GM04503 (cell line): ENCODE results near the gene AUTS2.
"Not testable (repeated sequence)": the region's sequence is repeated elsewhere in the genome, so short reads cannot be mapped to it uniquely, and the experiment has no call there.

Experiments used
- DNase-seq: peaks from one replicate; pipeline ENCODE4 v3.0.0-alpha.2; 2012; ENCODE audit warnings: low read depth

Gene AUTS2

DNA sequence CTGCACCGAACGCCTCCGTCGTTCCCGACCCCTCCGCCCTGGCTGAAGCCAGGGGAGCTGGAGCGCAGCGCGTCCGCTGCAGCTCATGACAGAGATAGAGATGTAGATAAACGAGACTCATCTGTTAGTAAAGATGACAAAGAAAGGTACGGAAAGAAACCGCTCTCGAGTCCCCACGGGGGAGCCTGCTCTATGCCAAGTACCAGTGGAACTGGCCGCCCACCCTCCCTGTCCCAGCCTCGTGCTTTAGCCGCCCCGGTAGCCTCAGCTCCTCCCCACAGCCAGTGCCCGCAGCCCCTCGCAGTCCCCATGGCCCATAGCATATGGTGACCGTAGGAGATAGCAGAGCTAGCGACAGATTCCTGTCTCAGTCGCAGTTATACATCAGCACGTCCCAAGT, 1189.0 kb downstream of the AUTS2 start:
- no peak for DNase-seq

DNA sequence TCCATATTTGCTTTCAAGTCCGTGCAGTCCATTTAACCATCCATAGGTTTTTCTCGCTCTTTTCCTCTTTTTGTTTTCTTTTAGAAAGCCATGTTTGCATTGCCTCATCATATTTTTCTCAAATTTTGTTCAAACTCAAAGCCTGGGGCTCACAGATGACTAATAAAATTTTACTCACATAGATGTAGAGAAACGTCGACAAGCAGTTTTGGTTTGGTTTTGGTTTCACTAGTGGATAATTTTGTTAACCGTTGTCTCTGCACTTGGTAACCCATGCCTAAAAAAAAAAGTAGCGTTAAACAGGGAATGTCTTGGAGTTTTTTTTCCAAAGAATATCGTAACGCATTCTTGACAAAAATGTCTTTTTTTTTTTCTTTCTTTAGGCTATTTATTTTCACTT, 1189.5 kb downstream of the AUTS2 start:
- no peak for DNase-seq

DNA sequence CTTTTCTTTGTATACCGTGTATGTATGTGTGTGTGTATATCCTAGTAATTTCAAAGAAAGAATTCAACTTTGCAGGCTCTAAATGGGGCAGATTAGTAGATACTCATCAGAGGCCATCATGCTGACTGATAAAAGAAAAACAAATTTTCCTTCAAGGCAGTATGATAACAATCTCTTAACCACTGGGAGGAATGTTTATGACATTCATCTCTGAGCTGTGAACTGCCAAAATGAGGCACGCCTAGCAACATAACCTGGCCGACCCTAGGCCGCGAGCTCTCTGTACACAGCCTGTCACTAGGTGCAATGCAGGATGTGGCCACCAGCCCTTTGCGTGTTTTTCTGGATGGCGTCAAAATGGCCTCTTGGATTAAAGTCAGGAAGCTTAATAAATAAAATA, 1190.0 kb downstream of the AUTS2 start:
- no peak for DNase-seq

DNA sequence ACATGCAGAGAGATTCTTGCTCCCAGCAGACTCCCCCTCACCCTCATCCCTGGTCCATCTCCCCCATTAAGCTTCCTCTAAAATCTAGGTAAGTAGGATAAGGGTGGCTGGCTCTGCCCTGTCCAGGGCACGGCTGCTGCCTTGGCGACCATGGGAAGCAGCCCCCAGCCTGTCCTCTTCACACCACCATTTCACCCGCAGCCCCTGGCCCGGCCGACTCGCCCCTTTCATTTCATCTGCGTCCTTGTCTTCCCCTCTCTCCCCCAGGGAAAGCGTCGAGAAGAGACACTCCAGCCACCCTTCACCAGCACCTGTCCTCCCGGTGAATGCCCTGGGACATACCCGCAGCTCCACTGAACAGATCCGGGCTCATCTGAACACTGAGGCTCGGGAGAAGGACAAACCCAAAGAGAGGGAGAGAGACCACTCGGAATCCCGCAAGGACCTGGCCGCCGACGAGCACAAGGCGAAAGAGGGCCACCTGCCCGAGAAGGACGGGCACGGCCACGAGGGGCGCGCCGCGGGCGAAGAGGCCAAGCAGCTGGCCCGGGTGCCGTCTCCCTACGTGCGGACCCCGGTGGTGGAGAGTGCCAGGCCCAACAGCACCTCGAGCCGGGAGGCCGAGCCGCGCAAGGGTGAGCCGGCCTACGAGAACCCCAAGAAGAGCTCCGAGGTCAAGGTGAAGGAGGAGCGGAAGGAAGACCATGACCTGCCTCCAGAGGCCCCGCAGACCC, 1191.4 kb downstream of the AUTS2 start:
- no peak for DNase-seq

DNA sequence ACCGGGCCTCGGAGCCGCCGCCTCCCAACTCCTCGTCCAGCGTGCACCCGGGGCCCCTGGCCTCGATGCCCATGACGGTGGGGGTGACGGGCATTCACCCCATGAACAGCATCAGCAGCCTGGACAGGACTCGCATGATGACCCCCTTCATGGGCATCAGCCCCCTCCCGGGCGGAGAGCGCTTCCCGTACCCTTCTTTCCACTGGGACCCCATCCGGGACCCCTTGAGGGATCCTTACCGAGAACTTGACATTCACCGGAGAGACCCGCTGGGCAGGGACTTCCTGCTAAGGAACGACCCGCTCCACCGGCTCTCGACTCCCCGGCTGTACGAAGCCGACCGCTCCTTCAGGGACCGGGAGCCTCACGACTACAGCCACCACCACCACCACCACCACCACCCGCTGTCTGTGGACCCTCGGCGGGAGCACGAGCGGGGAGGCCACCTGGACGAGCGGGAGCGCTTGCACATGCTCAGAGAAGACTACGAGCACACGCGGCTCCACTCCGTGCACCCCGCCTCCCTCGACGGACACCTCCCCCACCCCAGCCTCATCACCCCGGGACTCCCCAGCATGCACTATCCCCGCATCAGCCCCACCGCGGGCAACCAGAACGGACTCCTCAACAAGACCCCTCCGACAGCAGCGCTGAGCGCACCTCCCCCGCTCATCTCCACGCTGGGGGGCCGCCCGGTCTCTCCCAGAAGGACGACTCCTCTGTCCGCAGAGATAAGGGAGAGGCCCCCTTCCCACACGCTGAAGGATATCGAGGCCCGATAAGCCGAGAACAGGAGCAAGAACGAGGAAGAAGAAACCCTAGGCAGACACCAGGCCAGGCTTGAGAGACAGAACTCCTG, 1192.2 kb downstream of the AUTS2 start:
- DNase-seq = no peak

DNA sequence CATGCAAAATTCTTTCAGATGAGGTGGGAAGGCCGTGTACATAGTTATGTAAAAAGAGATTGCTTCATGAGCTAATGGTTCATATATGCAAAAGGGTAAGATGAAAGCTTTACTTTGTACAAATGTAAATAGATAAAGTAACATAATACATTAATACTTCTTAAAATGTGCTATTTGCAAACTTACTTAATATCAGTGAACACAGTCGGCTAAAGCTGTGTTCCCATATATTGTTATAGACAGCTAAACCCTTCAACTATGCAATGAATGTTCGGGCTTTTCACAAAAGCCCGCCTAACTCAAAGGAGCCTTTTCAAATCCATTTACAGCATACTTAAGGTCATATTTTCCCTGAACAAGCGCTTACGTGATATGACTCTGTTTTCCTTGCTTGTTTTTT, 1193.1 kb downstream of the AUTS2 start:
- no peak for DNase-seq

DNA sequence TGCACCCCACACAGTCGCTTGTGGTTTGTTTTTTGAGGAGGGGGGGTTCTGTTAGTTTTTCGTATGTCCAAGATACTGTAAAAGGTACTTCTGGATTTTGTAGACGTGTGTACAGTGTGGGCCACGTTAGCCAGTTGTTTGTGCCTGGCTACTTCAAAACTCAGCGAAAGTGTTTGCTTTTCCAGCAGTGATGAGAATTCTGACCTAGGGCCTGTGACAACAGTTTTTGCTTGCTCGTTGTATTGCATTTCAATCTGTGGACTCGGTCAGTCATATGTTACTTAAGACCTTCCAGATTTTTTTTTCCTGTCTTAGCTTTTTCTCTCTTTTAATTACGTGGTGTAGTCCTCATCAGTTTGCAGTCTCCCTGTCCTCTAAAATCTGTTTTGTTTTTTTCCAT, 1194.8 kb downstream of the AUTS2 start:
- no peak for DNase-seq

DNA sequence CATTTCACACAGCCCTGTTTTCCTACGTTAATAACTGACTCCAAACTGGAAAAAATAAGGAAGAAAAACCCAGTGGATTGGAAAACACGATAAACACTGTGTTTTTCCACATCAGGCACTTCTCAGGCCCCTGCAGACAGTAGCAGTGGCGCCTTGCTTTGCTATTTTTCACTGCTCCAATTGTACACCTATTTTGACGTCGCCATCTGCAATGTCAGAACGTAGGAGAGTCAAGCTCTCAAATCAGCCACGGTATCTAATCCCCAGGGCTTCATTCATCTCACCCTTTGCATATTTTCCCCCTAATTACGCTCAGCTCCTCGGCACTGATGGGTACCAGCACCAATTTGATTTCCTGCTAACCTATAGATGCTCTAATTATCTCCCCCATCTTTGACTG, 1195.5 kb downstream of the AUTS2 start:
- no peak for DNase-seq

DNA sequence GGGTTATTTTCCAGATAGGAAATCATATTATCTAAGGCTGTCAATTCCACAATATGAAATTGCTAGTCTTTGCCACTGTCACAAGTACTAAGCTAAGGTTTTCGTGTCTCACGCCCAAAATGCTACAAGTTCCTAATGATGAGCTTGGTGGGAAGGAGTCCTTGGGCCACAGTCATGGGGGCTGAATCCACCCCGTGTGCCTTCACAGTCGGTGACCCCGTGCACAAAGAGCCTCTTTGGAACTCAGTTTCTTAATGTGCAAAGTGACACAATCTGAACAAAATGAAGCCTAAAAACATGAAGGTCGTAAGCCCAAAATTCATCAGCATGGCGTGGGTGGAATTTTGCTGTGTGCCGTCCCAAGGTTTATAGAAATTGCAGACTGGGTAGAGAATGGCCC, 1196.7 kb downstream of the AUTS2 start:
- DNase-seq = no peak

DNA sequence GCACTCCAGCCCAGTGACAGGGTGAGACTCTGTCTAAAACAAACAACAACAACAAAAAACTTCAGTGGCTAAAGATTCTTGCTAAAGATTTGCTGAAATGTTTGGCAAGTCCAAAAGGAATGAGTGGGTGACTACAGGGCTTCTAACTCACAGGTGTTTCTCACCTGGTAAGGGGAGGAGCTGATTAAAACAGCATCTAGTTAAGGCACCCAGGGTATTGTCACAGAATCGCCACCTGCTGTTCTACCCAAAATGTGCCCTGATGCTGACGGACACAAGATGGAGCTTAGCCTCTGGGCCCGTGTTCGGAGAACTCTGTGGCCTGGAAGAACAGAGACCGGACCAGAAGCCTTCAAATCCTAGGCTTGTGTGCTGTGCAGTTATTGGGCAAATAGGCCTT, 1197.7 kb downstream of the AUTS2 start:
- DNase-seq = no peak

DNA sequence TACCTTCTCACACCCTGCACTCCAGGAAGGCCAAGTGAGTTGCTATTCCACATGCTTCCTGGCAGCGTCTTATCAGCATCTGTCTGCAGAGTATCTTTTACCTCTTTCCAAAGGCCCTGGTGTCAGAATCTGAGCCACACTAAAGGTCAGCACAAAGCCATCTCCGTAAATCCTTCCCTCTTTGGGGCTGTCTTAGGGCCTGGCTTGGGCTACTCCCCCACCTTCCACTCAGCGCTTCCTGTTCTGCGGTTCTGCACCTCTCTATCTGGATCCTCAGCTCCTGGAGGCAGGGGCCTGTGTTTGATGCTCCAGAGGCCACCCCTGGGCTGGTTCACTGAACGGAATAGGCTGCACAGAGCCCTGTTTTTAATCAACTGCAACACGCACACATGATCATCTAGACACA, 1198.8 kb downstream of the AUTS2 start:
- DNase-seq = no peak

DNA sequence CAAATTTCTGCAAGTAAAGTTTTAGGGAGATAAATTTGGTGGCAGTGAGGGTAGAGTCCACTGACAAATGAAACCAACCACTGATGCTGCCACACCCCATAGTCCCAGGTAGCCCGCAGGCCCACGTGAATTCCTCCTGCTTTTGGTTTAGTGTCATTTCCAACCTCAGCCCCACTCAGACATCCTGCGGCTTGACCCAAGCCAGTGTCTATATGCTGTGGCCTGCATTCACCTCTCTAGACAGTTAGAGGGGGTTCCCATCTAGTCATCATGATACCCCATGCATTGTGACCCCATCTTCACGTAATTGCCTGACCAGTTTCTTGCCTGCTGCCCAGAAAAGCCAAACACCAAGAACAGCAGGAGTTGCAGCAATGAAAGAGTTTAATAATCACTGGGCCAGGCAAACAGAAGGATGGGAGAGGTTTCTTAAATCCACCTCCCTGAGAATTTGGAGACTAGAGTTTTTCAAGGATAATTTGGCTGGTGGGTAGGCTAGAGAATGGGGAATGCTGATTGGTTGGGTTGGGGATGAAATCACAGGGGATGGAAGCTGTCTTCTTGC, 1201.6 kb downstream of the AUTS2 start:
- no peak for DNase-seq

DNA sequence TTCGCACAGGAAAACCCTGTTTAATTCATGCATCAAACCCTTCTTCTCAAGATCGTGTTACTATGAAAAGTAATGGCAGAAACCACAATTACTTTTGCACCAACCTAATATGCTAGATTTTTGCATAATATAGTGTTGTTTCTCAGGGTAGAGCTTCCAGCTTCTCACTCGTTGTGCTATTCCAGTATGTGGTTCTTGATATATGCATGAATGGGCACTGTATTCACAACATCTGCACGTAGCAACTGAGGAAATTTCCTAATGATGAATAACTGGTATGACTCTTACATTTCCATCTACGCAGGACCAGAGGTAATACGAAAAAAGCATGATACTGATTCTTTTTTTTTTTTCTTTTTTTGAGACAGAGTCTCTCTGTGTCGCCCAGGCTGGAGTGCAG, 1207.1 kb downstream of the AUTS2 start:
- DNase-seq = no peak

DNA sequence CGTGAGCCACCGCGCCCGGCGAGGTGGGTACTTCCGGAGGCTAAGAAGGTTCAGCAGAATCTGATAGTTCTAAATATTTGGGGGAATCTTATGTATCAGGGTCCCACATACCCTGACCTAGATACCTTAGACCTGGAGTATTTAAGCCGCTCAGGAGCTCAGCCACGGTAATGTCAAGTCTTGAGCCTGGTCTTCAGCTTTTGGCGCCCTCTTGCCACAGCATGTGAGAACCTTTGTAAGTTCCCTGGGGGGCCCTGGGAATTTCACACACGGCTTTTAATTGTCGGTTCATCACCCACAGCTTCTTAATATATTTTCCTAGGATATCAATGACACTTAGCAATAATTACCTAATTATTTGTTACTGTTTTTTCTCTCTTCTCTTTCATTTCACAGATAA, 1209.4 kb downstream of the AUTS2 start:
- no peak for DNase-seq

DNA sequence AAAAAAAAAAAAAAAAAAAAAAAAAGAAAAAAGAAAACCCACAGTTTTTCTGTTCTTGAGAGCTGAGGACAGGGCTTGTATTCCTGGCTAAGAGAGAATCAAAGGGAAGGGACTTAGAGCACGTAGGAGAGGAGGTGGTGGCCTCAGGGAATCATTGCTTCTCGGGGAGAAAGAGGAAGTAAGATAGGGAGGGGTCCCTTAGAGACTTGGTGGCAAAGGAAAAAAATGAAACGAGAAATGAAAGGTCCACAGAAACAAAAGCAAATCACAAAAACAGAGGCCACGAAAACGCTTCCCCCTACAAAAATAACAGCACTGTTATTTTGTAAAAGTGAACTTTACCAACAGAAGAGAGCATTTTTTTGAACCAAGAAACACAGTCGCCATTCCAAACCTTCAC, 1210.6 kb downstream of the AUTS2 start:
- DNase-seq = no peak

DNA sequence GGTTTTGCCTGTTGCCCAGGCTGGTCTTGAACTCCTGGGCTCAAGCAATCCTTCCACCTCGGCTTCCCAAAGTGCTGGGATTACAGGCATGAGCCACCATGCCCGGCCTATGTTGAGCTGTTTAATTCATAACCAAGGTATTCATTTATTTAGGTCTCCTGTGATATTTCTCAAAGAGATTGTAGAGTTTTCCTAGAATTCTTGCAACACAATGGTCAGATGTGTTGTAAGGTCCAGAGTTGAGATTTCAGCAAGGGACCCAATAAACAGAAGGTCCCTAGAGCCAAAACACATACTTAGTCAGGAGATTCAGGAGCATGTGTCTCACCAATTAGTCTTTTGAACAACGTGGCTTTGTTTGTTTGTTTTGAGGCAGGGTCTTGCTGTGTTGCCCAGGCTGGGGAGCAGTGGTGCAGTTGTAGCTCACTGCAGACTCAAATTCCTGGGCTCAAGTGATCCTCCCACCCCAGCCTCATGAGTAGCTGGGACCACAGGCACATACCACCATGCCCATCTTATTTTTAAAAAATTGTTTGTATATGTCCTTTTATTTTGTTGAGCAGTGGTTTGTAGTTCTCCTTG, 1212.4 kb downstream of the AUTS2 start:
- no peak for DNase-seq

DNA sequence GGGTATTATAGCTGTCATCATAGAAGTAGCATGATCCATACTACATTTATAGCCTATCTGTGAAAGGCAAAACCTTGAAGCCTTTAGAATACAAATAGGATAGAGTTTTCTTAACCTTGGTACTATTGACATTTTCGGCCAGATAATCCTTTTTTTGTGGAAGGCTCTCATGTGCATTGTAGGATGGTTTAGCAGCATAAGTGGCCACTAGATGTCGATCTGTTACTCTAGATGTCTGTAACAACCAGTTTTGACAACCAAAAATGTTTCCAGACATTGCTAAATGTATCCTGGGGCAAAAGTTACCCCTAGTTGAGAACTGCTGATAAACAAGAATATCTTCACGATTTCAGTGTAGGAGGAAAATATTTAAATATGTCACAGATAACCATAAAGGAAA, 1214.2 kb downstream of the AUTS2 start:
- DNase-seq = no peak

DNA sequence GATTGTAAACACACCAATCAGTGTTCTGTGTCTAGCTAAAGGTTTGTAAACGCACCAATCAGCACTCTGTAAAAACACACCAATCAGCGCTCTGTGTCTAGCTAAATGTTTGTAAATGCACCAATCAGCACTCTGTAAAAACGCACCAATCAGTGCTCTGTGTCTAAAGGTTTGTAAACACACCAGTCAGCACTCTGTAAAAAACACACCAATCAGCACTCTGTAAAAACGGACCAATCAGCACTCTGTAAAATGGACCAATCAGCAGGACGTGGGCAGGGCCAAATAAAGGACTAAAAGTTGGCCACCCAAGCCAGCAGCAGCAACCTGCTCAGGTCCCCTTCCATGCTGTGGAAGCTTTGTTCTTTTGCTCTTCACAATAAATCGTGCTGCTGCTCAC, 1224.2 kb downstream of the AUTS2 start:
- not testable (repeated sequence) for DNase-seq

DNA sequence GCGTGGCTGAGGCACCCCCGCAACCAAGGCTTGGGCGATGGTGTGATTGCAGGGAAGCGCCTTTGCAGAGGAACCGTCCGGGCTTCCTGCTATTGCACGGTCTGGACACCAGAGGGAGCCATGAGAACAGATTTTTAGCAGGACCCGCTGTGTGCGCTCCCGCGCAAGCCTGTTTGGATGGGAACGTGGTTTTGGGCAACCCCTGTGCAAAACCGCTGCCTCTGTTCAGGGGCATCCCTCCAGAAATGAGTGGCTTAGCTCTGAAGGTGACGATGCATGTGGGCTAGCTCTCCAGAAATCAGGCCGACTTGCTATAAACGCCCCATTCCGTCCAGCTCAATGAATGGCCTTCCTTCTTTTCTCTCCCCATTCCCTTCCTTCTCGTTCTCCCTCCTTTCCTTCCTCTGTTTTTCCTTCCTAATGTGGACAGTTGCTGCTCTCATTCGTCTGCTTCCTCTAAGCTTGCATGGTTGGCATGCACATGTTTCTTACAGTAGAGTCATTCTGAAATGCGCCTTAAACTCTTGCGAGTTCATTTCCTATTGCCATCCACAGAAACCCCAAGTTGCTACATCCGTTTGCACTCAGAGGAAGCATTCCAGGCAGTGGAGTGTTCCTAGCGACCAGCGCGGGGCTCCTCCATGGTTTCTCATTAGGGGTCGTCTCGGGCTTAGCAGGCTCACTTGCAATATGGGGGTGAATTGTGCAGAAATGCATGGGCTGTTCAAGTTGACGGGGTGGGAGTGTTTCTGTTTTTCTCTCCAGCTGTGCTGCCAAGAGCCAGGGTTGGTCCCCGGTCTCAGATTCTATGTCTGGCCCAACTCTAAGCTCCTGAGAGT, 1231.2 kb downstream of the AUTS2 start:
- peak; percentile 6 for DNase-seq

DNA sequence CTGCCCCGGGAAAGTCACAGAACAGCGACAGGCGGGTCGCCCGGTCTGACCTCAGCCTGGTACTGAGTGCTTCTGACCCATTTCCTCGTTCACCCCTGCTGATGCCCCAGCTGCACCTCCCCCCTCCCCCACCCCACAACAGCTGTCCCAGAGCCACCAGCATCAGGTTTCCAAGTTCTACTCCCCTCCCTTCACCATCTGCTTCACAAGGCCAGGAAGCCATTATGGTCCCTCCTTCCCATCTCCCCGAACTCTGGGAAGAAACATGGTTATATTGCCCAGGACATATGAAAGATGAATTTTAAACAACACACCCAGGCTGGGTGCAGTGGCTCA, 1231.8 kb downstream of the AUTS2 start:
- DNase-seq = no peak

DNA sequence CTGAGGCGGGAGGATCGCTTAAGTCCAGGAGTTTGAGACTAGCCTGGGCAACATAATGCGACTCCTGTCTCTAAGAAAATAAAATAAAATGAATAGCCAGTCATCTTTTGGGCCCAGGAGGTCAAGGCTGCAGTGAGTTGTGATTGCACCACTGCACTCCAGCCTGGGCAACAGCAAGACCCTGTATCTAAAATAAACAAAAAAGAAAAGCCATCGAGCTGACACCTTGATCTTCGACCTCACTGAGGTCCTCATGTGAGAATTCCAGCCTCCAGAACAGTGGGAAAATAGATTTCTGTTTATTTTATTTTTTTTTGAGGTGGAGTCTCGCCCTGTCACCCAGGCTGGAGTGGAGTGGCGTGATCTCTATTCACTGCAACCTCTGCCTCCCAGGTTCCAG, 1232.2 kb downstream of the AUTS2 start:
- DNase-seq = no peak

DNA sequence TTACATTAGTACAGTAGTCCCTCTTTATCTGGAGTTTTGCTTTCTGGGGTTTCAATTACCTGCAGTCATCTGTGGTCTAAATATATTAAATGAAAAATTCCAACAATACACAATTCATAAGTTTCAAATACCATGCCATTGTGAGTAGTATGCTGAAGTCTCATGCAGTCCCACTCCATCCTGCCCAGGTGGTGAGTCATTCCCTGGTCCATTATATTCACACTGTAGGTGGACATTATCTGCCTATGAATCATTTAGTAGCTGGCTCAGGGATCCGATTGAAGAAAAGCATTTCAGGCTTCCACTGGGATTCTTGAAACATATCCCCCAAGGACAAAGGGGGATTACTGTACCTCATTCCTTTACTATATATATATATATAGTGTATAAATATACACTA, 1235.5 kb downstream of the AUTS2 start:
- DNase-seq = peak; percentile 4
